Ascending aorta (tissue), 2 donors: ENCODE results near the gene MLANA. TPM values are rescaled to one million over a fixed set of nuclear protein-coding genes. Genes with fewer than 3 reads are reported as not detected.
"Not testable (repeated sequence)": the region's sequence is repeated elsewhere in the genome, so short reads cannot be mapped to it uniquely, and the experiment has no call there.

Experiments used
- DNase-seq, 2 donors: peaks; one replicate each; pipeline ENCODE4 v3.0.0-alpha.2; 2019; ENCODE audit warnings: low spot score in 2 of 2
- H3K27ac ChIP-seq, 2 donors: fragments of 200-600 bp; sonication (generic); one replicate each; pipeline ENCODE4 v1.5.1; 2016 to 2017; ENCODE audit warnings: mild to moderate bottlenecking in 1 of 2
- H3K27me3 ChIP-seq: fragments of 200-600 bp; sonication (generic); one replicate; pipeline ENCODE4 v1.5.1; 2017
- H3K36me3 ChIP-seq, 2 donors: fragments of 200-600 bp; sonication (generic); one replicate each; pipeline ENCODE4 v1.5.1; 2016
- H3K4me1 ChIP-seq, 2 donors: fragments of 200-600 bp; sonication (generic); one replicate each; pipeline ENCODE4 v1.5.1; 2016 to 2017; ENCODE audit warnings: mild to moderate bottlenecking in 1 of 2
- H3K4me3 ChIP-seq, 2 donors: fragments of 200-600 bp; sonication (generic); one replicate each; pipeline ENCODE4 v1.5.1; 2016 to 2017; ENCODE audit warnings: mild to moderate bottlenecking in 1 of 2
- H3K9me3 ChIP-seq, 2 donors: fragments of 200-600 bp; sonication (generic); one replicate each; pipeline ENCODE4 v1.5.1; 2016
- intact Hi-C: fragments of 100-400 bp; cut with DNase I; formaldehyde crosslinking; loops from one replicate; pipeline ENCODE4 v1.15.1; 2023
- total RNA-seq: library from RNA; depleted of rRNA; stranded (reverse); fragments of >200 nt; gene quantifications from one replicate; pipeline ENCODE4 v1.1.0, GENCODE V29; 2016
- TF ChIP-seq, protein P1 (sequence below), 3 experiments: fragments of 200-600 bp in 2 of 3; fragments of 450-650 bp in 1 of 3; sonication (generic) in 2 of 3; IDR thresholded peaks; one replicate each; pipeline ENCODE4 v1.5.1; 2016 to 2019; ENCODE audit warnings: antibody characterized with exemption in 3 of 3, mild to moderate bottlenecking in 1 of 3, moderate library complexity in 1 of 3

The MLANA gene
- total RNA-seq, 1 donor from 2014 or later: not detected

DNA sequence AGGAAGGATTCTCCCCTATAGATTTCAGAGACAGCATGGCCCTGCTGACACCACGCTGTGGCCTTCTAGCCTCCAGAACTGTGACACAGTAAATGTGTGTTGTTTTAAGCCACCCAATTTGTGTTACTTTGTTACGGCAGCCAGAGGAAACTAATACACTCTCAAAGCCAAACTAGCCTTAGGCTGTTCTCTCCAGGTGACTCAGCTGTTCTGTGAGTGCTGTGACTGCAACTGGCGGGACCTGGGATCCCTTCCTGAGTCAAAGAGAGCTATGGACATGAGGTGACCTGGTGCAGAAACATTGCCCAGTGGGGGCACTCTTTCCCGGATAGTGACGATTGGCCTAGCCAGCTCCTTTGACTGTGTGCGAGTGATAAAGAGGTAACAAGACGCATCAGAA, 14.0 kb upstream of the MLANA start:
- intact Hi-C loops: no loop called here
- TF ChIP-seq, protein P1, sequence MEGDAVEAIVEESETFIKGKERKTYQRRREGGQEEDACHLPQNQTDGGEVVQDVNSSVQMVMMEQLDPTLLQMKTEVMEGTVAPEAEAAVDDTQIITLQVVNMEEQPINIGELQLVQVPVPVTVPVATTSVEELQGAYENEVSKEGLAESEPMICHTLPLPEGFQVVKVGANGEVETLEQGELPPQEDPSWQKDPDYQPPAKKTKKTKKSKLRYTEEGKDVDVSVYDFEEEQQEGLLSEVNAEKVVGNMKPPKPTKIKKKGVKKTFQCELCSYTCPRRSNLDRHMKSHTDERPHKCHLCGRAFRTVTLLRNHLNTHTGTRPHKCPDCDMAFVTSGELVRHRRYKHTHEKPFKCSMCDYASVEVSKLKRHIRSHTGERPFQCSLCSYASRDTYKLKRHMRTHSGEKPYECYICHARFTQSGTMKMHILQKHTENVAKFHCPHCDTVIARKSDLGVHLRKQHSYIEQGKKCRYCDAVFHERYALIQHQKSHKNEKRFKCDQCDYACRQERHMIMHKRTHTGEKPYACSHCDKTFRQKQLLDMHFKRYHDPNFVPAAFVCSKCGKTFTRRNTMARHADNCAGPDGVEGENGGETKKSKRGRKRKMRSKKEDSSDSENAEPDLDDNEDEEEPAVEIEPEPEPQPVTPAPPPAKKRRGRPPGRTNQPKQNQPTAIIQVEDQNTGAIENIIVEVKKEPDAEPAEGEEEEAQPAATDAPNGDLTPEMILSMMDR (IDR thresholded peaks at IDR 0.05): no peak
- Histone ChIP-seq H3K4me1 (no peaks in the 10 kb centered on the region), H3K9me3 (no peaks in the 10 kb centered on the region), H3K4me3 (no peak overlapping the region), H3K27ac (no peak overlapping the region), H3K27me3 (no peaks in the 10 kb centered on the region), H3K36me3 (no peaks in the 10 kb centered on the region)
- DNase-seq: no peak

DNA sequence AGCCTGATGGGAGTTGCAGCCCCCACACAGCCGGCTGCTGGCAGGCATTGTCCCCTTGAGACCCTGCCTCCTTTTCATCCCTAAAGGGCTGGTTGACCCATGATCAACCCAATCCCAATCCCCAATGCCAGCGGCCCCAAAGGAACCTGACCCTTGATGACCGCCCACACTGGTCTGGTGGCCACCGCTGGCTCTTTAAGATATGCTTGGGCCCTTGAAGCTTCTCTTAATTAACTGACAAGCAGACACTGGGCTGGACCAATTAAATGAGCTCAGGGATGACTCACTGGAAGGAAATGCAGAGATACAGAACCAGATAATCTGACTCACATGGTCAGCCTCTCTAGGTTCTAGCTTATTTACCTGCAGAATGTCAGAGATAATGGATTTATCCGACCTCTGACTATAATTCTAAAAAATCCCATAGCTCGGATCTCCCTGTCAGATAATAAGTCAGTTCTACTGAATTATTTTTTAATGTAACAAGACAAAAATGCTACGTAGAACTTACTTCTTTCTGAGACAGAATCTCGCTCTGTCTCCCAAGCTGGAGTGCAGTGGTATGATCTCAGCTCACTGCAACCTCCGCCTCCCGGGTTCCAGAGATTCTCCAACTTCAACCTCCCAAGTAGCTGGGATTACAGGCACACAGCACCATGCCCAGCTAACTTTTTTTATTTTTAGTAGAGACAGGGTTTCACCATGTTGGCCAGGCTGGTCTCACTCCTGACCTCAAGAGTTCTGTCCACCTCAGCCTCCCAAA, 11.1 kb upstream of the MLANA start:
- no peak for DNase-seq
- intact Hi-C loops: loop anchor here (10.0 kb wide), 1 partner anchor 75 kb away; no protein-coding TSS in a partner anchor

DNA sequence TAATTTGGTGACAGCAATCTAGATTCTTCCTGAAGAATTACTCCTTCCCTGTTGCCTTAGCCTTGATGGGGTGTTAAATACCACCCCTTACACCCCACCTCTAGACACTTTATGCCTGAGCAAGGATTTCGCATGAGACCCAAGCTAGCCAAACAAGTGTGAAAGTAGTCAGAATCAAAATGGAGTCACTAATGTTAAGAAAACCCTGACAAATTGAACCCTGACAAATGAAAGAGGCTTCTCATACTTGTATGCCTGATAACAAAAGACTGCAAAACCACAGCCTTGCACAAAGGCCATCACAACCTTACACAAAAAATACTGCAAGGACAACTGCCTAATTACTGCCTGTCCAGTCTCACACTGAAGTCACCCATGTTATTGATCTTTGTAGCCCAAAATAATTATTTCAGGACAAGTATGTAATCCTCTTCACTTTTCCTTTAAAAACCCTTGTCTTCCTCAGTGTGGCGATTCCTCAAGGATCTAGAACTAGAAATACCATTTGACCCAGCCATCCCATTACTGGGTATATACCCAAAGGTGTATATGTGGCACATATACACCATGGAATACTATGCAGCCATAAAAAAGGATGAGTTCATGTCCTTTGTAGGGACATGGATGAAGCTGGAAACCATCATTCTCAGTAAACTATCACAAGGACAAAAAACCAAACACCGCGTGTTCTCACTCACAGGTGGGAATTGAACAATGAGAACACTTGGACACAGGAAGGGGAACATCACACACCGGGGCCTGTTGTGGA, 8.3 kb upstream of the MLANA start:
- intact Hi-C loops: loop anchor here (10.0 kb wide), 1 partner anchor 78 kb away; no protein-coding TSS in a partner anchor
- not testable (repeated sequence) for H3K4me3 ChIP-seq, H3K27ac ChIP-seq, H3K27me3 ChIP-seq, DNase-seq, H3K4me1 ChIP-seq, H3K36me3 ChIP-seq, H3K9me3 ChIP-seq

More for the DNA sequence above, 11.1 kb upstream of the MLANA start:
- Histone ChIP-seq H3K27me3 (no peaks in the 10 kb centered on the region), H3K27ac (no peak overlapping the region), H3K4me3 (no peak overlapping the region), H3K36me3 (no peaks in the 10 kb centered on the region), H3K4me1 (no peaks in the 10 kb centered on the region), H3K9me3 (no peaks in the 10 kb centered on the region)
- TF ChIP-seq, protein P1 (IDR thresholded peaks at IDR 0.05): no peak

DNA sequence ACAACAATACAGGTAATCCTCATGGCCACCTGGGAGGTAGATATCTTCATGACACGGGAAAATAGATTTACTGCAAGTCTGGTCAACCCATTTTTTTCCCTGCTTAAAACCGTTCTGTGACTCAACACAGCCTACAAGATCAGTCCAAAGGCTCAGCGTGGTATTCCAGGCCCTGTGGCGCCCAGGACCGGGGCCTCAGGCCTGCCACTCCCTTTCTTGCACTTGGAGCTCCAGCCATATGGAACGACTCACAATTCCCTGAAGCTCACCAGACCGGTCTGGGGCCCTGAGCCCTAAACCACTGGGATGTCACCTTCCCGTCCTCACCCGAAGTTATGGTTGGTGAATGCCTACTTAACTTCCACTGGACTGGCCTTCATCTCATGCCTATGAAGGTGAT, 6.5 kb upstream of the MLANA start:
- Histone ChIP-seq H3K4me3 (no peak overlapping the region), H3K4me1 (no peaks in the 10 kb centered on the region), H3K9me3 (no peaks in the 10 kb centered on the region), H3K27me3 (no peaks in the 10 kb centered on the region), H3K36me3 (no peaks in the 10 kb centered on the region), H3K27ac (no peak overlapping the region)
- TF ChIP-seq, protein P1 (IDR thresholded peaks at IDR 0.05): no peak
- intact Hi-C loops: loop anchor here (10.0 kb wide), 1 partner anchor 79 kb away; no protein-coding TSS in a partner anchor
- no peak for DNase-seq

DNA sequence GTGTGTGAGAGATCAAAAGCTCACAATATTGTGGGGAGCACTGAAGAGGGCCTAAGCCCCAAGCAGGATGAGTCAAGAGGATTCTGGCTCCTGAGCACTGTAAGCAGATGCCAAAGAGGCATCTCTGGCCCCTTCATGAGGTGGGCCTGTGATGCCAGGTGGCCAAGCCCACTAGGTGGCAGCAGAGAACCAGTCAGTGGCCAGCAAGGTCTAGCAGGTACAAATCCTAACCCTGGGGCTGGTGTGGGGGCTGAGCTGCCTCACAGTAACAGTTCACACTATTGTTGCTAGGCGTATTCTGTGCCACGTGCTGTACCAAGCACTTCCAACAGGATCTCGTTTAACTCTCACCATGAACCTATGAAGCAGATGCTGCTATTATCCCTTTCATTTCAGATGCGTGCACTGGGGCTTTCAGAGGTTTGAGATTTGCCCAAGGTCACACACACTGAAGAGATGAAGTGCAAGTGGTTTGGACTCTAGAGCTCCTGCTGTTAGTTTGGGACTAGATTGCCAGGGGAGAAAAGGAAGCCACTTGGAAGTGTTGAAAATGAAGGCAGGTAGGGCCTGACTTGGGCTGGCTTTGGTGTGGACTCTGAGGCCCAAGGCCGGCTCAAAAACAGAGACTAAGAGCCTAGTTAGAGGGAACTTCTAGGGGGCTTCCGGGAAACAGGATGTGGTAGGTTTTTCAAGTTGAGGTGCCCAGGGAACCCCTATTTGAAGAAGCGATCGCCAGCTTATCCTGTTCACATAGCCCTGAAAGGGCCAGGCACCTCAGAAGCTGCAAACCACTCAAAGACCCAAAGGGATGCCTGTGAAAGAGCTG, 4.4 kb upstream of the MLANA start:
- Histone ChIP-seq H3K4me3 (no peak overlapping the region), H3K27ac (no peak overlapping the region), H3K27me3 (no peaks in the 10 kb centered on the region), H3K4me1 (no peaks in the 10 kb centered on the region), H3K36me3 (no peaks in the 10 kb centered on the region), H3K9me3 (no peaks in the 10 kb centered on the region)
- intact Hi-C loops: loop anchor here (1.0 to 10.0 kb wide), 3 partner anchors 82 to 421 kb away; no protein-coding TSS in a partner anchor
- DNase-seq: peak in 1 of 2 donors; percentile 79
- TF ChIP-seq, protein P1 (IDR thresholded peaks at IDR 0.05): peak; percentile 56 to 82 (median 77)
